ENCODE measurements around the gene WDTC1.

Gene WDTC1

DNA sequence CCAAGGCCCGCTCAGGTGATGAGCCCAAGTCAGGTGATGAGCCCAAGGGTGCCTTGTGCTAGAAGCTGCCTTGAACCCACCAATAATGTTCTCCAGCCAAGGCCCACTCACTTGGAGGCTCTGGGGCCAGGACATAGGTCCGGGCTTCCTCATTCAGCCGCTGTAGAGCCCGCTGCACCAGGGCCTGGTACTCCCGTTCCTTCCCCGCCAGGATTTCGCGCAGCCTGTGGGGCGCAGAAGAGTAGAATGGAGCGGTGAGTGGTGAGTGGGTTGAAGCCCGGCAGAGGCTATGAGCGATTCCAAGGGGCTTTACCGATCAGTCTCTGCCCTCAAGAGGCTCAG is 121.8 kb downstream of the WDTC1 start:
- H3K36me3 ChIP-seq (ENCODE audit: control insufficient read depth, insufficient read depth, low read length): peaks cover 32% of the 10 kb centered on the region
- H3K4me1 ChIP-seq (ENCODE audit: control insufficient read depth, insufficient read depth, low read length, poor library complexity, severe bottlenecking): peaks cover 13% of the 10 kb centered on the region
- WGBS, 2 experiments (ENCODE audit: insufficient coverage in 2 of 2): 97% methylated on average over 5 to 13 of the region's 13 CpGs
- no peaks in the 10 kb centered on the region for H3K9me3 ChIP-seq (ENCODE audit: control insufficient read depth, low read length)
- H3K4me3 ChIP-seq (ENCODE audit: extremely low read depth, insufficient read depth, low read length, poor library complexity, severe bottlenecking): no peak overlapping the region
- H3K27ac ChIP-seq (ENCODE audit: low read depth, low read length, severe bottlenecking): no peak overlapping the region

DNA sequence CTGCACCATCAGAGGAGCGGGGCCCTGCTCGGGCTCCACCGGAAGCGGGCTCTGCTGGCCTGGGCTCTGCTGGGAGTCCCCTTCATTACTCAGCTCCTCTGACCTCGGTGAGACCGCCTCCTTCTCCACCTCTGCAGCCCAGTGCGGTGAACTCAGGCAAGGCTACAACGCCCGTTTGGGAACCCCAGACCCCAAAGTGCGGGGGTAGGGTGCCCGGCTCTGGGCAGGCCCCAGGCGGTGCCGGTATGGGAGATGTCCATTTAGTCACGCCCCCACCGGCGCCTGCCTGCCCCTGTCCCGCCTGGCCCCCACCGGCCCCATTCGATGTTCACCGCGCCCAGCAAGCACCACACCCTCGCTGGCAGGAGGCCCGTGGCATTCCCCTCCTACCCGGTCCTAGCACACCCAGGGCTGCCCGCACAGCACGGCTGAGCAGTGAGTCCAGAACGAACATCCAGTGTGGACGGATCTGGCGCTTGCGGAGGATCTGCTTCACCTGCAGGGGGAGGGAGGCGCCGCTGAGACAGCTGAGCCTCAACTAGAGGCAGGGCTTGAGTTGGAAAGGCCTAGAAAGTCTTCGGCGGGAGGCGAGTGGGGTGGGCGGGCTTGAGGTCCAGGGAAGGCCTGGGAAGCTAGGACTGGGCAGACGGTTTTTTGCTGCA is 122.3 kb downstream of the WDTC1 start:
- H3K4me1 ChIP-seq (ENCODE audit: control insufficient read depth, insufficient read depth, low read length, poor library complexity, severe bottlenecking): peaks cover 13% of the 10 kb centered on the region
- no peak overlapping the region for H3K4me3 ChIP-seq (ENCODE audit: extremely low read depth, insufficient read depth, low read length, poor library complexity, severe bottlenecking)
- peaks cover 34% of the 10 kb centered on the region for H3K36me3 ChIP-seq (ENCODE audit: control insufficient read depth, insufficient read depth, low read length)
- 90 to 94% methylated on average over 32 to 37 of the region's 37 CpGs for WGBS, 2 experiments (ENCODE audit: insufficient coverage in 2 of 2)
- H3K27ac ChIP-seq (ENCODE audit: low read depth, low read length, severe bottlenecking): no peak overlapping the region
- no peaks in the 10 kb centered on the region for H3K9me3 ChIP-seq (ENCODE audit: control insufficient read depth, low read length)

DNA sequence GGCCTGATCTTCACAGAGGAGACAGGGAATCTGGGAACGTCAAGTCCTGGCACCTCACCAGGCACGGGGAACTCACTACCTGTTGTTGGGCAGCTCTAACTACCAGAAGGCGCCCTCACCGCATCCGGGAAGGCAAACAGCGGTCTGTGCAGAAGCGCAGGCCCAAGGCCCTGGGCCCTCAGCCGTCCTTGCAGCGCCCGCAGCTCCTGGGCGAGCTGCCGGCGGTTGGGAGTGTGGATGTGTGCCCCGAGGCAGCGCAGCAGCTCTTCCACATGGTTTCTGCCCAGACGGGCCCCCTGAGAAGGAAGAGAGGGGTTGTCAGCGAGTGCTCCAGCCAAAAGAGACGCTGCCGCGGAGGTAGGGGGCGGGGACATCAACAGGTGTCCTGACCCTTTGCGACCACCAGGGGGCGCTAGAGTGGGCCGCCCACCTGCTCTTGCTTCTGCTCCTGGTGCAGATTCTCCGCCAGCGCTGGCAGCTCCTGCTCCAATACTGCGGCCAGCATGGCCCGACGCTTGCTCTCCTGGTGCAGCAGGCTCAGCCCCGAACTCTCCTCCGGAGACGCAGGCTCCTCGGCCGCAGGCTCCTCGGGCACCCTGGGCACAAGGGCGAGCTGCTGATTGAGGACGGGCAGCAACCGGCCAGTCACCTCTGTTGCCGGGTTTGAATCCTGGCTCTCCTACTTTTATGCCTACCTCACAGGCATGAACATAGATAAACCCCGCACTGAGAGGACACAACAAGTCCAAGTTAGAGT is 123.0 kb downstream of the WDTC1 start:
- H3K9me3 ChIP-seq (ENCODE audit: control insufficient read depth, low read length): no peaks in the 10 kb centered on the region
- H3K36me3 ChIP-seq (ENCODE audit: control insufficient read depth, insufficient read depth, low read length): peaks cover 34% of the 10 kb centered on the region
- WGBS, 2 experiments (ENCODE audit: insufficient coverage in 2 of 2): 32 to 36% methylated on average over 37 to 40 of the region's 40 CpGs
- no peak overlapping the region for H3K27ac ChIP-seq (ENCODE audit: low read depth, low read length, severe bottlenecking)
- no peak overlapping the region for H3K4me3 ChIP-seq (ENCODE audit: extremely low read depth, insufficient read depth, low read length, poor library complexity, severe bottlenecking)
- H3K4me1 ChIP-seq (ENCODE audit: control insufficient read depth, insufficient read depth, low read length, poor library complexity, severe bottlenecking): peaks cover 13% of the 10 kb centered on the region
